Trophoblast cell (in vitro differentiated cells and primary cell): ENCODE results near the gene CDC42SE2.
"Not testable (repeated sequence)": the region's sequence is repeated elsewhere in the genome, so short reads cannot be mapped to it uniquely, and the experiment has no call there.

Experiments used
- DNase-seq, 2 donors: peaks; one replicate each; pipeline ENCODE4 v3.0.0-alpha.2; 2016
- H2AFZ ChIP-seq: 2 replicates; pipeline ENCODE4 v1.6.1; 2013; ENCODE audit warnings: low read length, moderate library complexity, mild to moderate bottlenecking; ENCODE audit not compliant: insufficient read depth, poor library complexity
- H2AK5ac ChIP-seq: 2 replicates; pipeline ENCODE4 v1.6.1; 2013; ENCODE audit warnings: mild to moderate bottlenecking, low read length
- H2BK120ac ChIP-seq: 2 replicates; pipeline ENCODE4 v1.6.1; 2013; ENCODE audit warnings: low read length, mild to moderate bottlenecking, moderate library complexity; ENCODE audit not compliant: insufficient read depth, poor library complexity
- H2BK12ac ChIP-seq: 2 replicates; pipeline ENCODE4 v1.6.1; 2013; ENCODE audit warnings: mild to moderate bottlenecking, low read length, moderate library complexity
- H2BK5ac ChIP-seq: 2 replicates; pipeline ENCODE4 v1.6.1; 2013; ENCODE audit warnings: low read length, low read depth, moderate library complexity, mild to moderate bottlenecking; ENCODE audit not compliant: poor library complexity
- H3K14ac ChIP-seq: 2 replicates; pipeline ENCODE4 v1.6.1; 2013; ENCODE audit warnings: mild to moderate bottlenecking, low read length
- H3K18ac ChIP-seq: 2 replicates; pipeline ENCODE4 v1.6.1; 2013; ENCODE audit warnings: mild to moderate bottlenecking, low read length
- H3K23ac ChIP-seq: 2 replicates; pipeline ENCODE4 v1.6.1; 2013; ENCODE audit warnings: low read length
- H3K27ac ChIP-seq: 2 replicates; pipeline ENCODE4 v1.5.1; 2013; ENCODE audit warnings: low read depth, mild to moderate bottlenecking, inconsistent platforms, low read length, moderate library complexity
- H3K27me3 ChIP-seq: 2 replicates; pipeline ENCODE4 v1.6.1; 2013; ENCODE audit warnings: inconsistent platforms, mild to moderate bottlenecking, low read length, moderate library complexity; ENCODE audit not compliant: insufficient read depth
- H3K36me3 ChIP-seq, 2 experiments: 1 replicate in 1 of 2; 2 replicates in 1 of 2; pipeline ENCODE4 v1.6.1; 2013; ENCODE audit warnings: low read length in 2 of 2, mild to moderate bottlenecking in 2 of 2, moderate library complexity in 1 of 2; ENCODE audit not compliant: insufficient read depth in 2 of 2, control insufficient read depth in 1 of 2
- H3K4ac ChIP-seq: 2 replicates; pipeline ENCODE4 v1.6.1; 2013; ENCODE audit warnings: low read depth, mild to moderate bottlenecking, low read length, moderate library complexity
- H3K4me1 ChIP-seq, 2 experiments: 1 replicate in 1 of 2; 2 replicates in 1 of 2; pipeline ENCODE4 v1.6.1; 2013; ENCODE audit warnings: low read length in 2 of 2, mild to moderate bottlenecking in 2 of 2, moderate library complexity in 1 of 2; ENCODE audit not compliant: insufficient read depth in 2 of 2, control insufficient read depth in 1 of 2
- H3K4me2 ChIP-seq: 2 replicates; pipeline ENCODE4 v1.6.1; 2013; ENCODE audit warnings: inconsistent platforms, mild to moderate bottlenecking, low read length, moderate library complexity
- H3K4me3 ChIP-seq: 2 replicates; pipeline ENCODE4 v1.5.1; 2013; ENCODE audit warnings: mild to moderate bottlenecking, low read depth, low read length, inconsistent platforms
- H3K79me1 ChIP-seq: one replicate; pipeline ENCODE4 v1.6.1; 2013; ENCODE audit warnings: low read length
- H3K79me2 ChIP-seq: 2 replicates; pipeline ENCODE4 v1.6.1; 2013; ENCODE audit warnings: low read length, mild to moderate bottlenecking; ENCODE audit not compliant: control insufficient read depth, insufficient read depth, poor library complexity
- H3K9ac ChIP-seq: 2 replicates; pipeline ENCODE4 v1.6.1; 2013; ENCODE audit warnings: mild to moderate bottlenecking, low read length
- H3K9me3 ChIP-seq: 2 replicates; pipeline ENCODE4 v1.6.1; 2013; ENCODE audit warnings: low read depth, mild to moderate bottlenecking, control low read depth, inconsistent platforms, low read length; ENCODE audit not compliant: insufficient read depth
- H4K12ac ChIP-seq: 2 replicates; pipeline ENCODE4 v1.6.1; 2013; ENCODE audit warnings: low read depth, mild to moderate bottlenecking, low read length, moderate library complexity
- H4K8ac ChIP-seq: 2 replicates; pipeline ENCODE4 v1.6.1; 2013; ENCODE audit warnings: low read depth, mild to moderate bottlenecking, low read length, moderate library complexity
- H4K91ac ChIP-seq: one replicate; pipeline ENCODE4 v1.6.1; 2013; ENCODE audit warnings: low read depth, mild to moderate bottlenecking, low read length, moderate library complexity
- whole genome bisulfite sequencing: extraction: QIAGEN DNeasy Blood & Tissue Kit; methylation state at CpG from one replicate; pipeline ENCODE4 v1.1.7; 2013; ENCODE audit warnings: missing lambda C conversion rate; ENCODE audit not compliant: insufficient read length, insufficient coverage; ENCODE audit errors: extremely low coverage; 5-methylcytosine and 5-hydroxymethylcytosine counted together

CDC42SE2 gene

DNA sequence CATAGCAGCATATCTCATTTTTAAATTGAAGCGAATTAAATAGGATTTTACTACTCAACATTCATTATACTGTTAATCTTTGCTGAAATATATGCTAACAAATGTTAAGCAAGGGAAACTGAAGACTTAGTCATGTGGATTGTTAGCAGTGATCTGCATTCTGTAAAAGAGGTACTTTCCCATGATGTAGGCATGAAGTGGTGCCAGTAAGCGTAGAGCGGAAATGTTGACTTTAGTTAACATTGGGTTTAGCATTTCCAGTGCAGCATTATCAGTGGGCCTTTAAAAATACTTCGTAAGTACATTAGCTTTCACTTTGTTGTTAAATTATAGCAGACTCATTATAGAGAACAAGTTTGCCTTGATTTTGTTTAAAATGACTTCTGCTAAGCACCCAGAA is 130.3 kb downstream of the CDC42SE2 start:
- Histone ChIP-seq H4K8ac (no peak overlapping the region), H2AK5ac (no peak overlapping the region), H2AFZ (no peak overlapping the region), H3K4ac (no peak overlapping the region), H3K9ac (no peak overlapping the region), H3K9me3 (no peaks in the 10 kb centered on the region), H3K4me2 (no peak overlapping the region), H3K79me1 (no peaks in the 10 kb centered on the region), H4K91ac (no peak overlapping the region), H2BK5ac (no peak overlapping the region), H3K14ac (no peak overlapping the region), H3K36me3 (peaks cover 7 to 8% of the 10 kb centered on the region in 2 experiments), H3K4me3 (no peak overlapping the region), H3K27me3 (no peaks in the 10 kb centered on the region), H3K23ac (no peak overlapping the region), H2BK120ac (no peak overlapping the region), H2BK12ac (no peak overlapping the region), H4K12ac (no peak overlapping the region), H3K18ac (no peak overlapping the region), H3K4me1 (no peaks in the 10 kb centered on the region), H3K79me2 (no peaks in the 10 kb centered on the region), H3K27ac (no peak overlapping the region)
- no CpG with 5 or more reads among the region's 4 CpGs for WGBS
- DNase-seq: no peak

DNA sequence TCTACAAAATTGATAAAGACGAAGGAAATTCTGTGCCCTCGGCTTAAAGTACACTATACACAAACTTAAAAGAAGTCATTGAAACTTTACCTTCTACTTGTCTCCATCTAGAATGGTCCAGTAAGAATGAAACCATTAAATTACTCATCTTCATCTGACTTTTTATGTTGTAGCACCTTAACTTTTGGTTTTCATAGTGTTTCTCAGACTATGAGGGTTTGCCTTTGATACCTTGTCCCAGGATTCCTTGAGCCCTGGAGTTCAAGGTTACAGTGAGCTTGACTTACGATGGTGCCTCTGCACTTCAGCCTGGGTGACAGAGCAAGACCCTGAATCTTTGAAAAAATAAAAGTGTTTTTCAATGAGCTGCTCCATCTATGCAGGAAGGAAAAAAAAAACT is 132.2 kb downstream of the CDC42SE2 start:
- Histone ChIP-seq H3K23ac (no peak overlapping the region), H3K4ac (no peak overlapping the region), H4K12ac (no peak overlapping the region)

DNA sequence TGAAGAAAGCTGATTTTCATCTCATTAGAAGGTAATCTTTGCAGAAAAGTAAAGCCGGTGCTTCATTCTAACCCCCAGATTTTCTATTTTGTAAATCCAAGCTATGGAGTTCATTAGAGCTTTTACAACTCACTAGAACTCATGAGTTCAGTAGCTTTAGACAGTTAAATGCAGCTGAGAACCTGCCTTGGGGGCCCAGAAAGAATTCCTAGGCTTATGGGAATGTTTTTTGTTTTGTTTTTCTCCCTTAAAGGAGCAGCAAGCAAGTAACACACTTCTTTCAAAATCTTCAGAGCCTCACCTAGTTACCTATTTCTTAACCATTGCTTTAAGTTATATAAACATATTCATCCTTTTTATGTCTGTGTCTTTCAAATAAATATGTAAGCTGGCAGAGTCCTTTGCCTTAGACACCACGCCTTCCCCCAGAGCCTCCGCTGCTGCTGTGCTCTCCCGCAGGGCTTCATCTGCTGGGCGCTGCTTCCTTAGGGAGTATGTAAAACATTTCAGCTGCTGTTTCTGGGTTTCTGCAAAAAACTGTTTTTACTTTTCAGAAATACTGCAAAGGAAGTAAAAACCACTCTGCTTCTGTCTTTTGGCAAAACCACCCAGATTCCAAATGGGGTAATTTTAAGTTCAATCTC is 132.9 kb downstream of the CDC42SE2 start:
- H2BK5ac ChIP-seq: no peak overlapping the region
- no peak overlapping the region for H3K23ac ChIP-seq
- no peaks in the 10 kb centered on the region for H3K4me1 ChIP-seq
- no peaks in the 10 kb centered on the region for H3K79me2 ChIP-seq
- no peak overlapping the region for H2AK5ac ChIP-seq
- DNase-seq: no peak
- no peak overlapping the region for H4K12ac ChIP-seq
- no peaks in the 10 kb centered on the region for H3K27me3 ChIP-seq
- H3K27ac ChIP-seq: no peak overlapping the region
- H3K4ac ChIP-seq: no peak overlapping the region
- H3K4me3 ChIP-seq: no peak overlapping the region
- H3K18ac ChIP-seq: no peak overlapping the region
- H2BK12ac ChIP-seq: no peak overlapping the region
- no peak overlapping the region for H2BK120ac ChIP-seq
- peaks cover 4 to 7% of the 10 kb centered on the region in 2 experiments for H3K36me3 ChIP-seq
- no peak overlapping the region for H4K91ac ChIP-seq
- no peak overlapping the region for H4K8ac ChIP-seq
- H2AFZ ChIP-seq: no peak overlapping the region
- WGBS: no CpG with 5 or more reads among the region's 5 CpGs
- H3K79me1 ChIP-seq: no peaks in the 10 kb centered on the region
- no peak overlapping the region for H3K9ac ChIP-seq
- H3K9me3 ChIP-seq: no peaks in the 10 kb centered on the region
- H3K4me2 ChIP-seq: no peak overlapping the region
- no peak overlapping the region for H3K14ac ChIP-seq

More for the DNA sequence above, 132.2 kb downstream of the CDC42SE2 start:
- H4K8ac ChIP-seq: no peak overlapping the region
- WGBS: no CpG with 5 or more reads among the region's 3 CpGs
- no peak overlapping the region for H3K27ac ChIP-seq
- H3K79me2 ChIP-seq: no peaks in the 10 kb centered on the region
- peaks cover 7% of the 10 kb centered on the region in 2 experiments for H3K36me3 ChIP-seq
- no peak overlapping the region for H3K18ac ChIP-seq
- no peaks in the 10 kb centered on the region for H3K79me1 ChIP-seq
- H4K91ac ChIP-seq: no peak overlapping the region
- no peak overlapping the region for H3K14ac ChIP-seq
- H2BK5ac ChIP-seq: no peak overlapping the region
- no peak overlapping the region for H2AFZ ChIP-seq
- H3K9ac ChIP-seq: no peak overlapping the region
- DNase-seq: no peak
- H3K4me1 ChIP-seq: no peaks in the 10 kb centered on the region
- H3K9me3 ChIP-seq: no peaks in the 10 kb centered on the region
- no peak overlapping the region for H3K4me2 ChIP-seq
- no peak overlapping the region for H2AK5ac ChIP-seq
- H3K27me3 ChIP-seq: no peaks in the 10 kb centered on the region
- H2BK12ac ChIP-seq: no peak overlapping the region
- no peak overlapping the region for H3K4me3 ChIP-seq
- H2BK120ac ChIP-seq: no peak overlapping the region

DNA sequence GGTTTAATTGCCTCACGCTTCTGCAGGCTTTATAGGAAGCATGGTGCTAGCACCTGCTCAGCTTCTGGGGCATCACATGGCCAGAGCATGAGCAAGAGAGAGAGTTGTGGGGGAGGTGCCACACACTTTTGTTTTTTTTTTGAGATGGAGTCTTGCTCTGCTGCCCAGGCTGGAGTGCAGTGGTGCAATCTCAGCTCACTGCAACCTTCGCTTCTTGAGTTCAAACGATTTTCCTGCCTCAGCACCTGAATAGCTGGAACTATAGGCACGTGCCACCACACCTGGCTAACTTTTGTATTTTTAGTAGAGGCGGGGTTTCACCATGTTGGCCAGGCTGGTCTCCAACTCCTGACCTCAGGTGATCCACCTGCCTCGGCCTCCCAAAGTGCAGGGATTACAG is 135.2 kb downstream of the CDC42SE2 start:
- not testable (repeated sequence) for H3K79me1 ChIP-seq, H2BK5ac ChIP-seq, H2AFZ ChIP-seq, H3K36me3 ChIP-seq, H3K4me3 ChIP-seq, H3K27me3 ChIP-seq, H3K79me2 ChIP-seq, H2BK120ac ChIP-seq, H3K14ac ChIP-seq, H3K27ac ChIP-seq, H3K18ac ChIP-seq, H2AK5ac ChIP-seq, H4K91ac ChIP-seq, H4K8ac ChIP-seq, H3K23ac ChIP-seq, H3K4me1 ChIP-seq, H4K12ac ChIP-seq, DNase-seq, H3K4ac ChIP-seq, H3K9ac ChIP-seq, H3K9me3 ChIP-seq, H3K4me2 ChIP-seq, H2BK12ac ChIP-seq
- no CpG with 5 or more reads among the region's 6 CpGs for WGBS
